Measurements from ENCODE around the gene SPATA25. TPM values are rescaled to one million over a fixed set of nuclear protein-coding genes. Genes with fewer than 3 reads are reported as not detected.

Gene SPATA25
- total and polyA plus RNA-seq, 4 donors, result 0.43 to 7.6 (median 1.2) TPM

DNA sequence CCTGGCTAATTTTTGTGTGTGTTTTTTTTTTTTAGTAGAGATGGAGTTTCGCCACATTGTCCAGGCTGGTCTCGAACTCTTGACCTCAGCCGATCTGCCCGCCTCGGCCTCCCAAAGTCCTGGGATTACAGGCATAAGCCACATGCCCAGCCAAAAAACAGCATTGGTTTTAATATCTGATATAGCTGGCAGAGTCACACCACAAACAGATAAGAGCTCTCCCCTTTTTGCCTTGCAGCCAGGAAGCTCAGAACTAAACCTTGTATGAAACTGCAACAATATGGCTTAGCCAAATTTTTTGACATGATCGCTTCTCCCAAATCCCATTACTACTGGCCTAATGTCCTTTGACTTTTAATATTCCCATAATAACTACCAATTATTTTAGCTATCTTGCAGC lies 35.1 kb downstream of the SPATA25 start:
- Histone ChIP-seq H3K4me1 (ENCODE audit: control insufficient read depth in 4 of 4, insufficient read depth in 4 of 4, low read length in 3 of 4) (peaks cover 8 to 22% (median 14%) of the 10 kb centered on the region in 4 donors), H3K4me3 (ENCODE audit: low read depth in 1 of 3, low read length in 3 of 3) (no peak overlapping the region), H3K27ac (ENCODE audit: low read depth in 1 of 2, low read length in 2 of 2) (no peak overlapping the region), H3K9me3 (ENCODE audit: control insufficient read depth in 4 of 4, low read length in 3 of 4) (no peaks in the 10 kb centered on the region), H3K9ac (ENCODE audit: low read depth in 1 of 2, low read length in 2 of 2) (no peak overlapping the region), H3K27me3 (ENCODE audit: control insufficient read depth in 4 of 4, insufficient read depth in 4 of 4, low read length in 3 of 4) (no peaks in the 10 kb centered on the region), H3K36me3 (ENCODE audit: control insufficient read depth in 4 of 4, insufficient read depth in 3 of 4, low read depth in 1 of 4, low read length in 3 of 4) (peaks cover 3 to 17% (median 10%) of the 10 kb centered on the region in 4 donors)
- no peak for DNase-seq (ENCODE audit: low spot score)
- 98% methylated on average over 6 of the region's 6 CpGs for WGBS
- TF ChIP-seq HNF4G (IDR thresholded peaks at IDR 0.05) (no peak), FOXA2 (IDR thresholded peaks at IDR 0.05) (no peak), YY1 (IDR thresholded peaks at IDR 0.05) (no peak), HNF4A (conservative IDR thresholded peaks at IDR 0.05) (no peak), GABPA (IDR thresholded peaks at IDR 0.05 in 1 of 2, conservative IDR thresholded peaks at IDR 0.05 in 1 of 2) (no peak), FOXA1 (IDR thresholded peaks at IDR 0.05) (no peak), RXRA (IDR thresholded peaks at IDR 0.05) (no peak)
- TF ChIP-seq, protein P1, sequence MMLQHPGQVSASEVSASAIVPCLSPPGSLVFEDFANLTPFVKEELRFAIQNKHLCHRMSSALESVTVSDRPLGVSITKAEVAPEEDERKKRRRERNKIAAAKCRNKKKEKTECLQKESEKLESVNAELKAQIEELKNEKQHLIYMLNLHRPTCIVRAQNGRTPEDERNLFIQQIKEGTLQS (IDR thresholded peaks at IDR 0.05), result no peak
- TF ChIP-seq, protein P2, sequence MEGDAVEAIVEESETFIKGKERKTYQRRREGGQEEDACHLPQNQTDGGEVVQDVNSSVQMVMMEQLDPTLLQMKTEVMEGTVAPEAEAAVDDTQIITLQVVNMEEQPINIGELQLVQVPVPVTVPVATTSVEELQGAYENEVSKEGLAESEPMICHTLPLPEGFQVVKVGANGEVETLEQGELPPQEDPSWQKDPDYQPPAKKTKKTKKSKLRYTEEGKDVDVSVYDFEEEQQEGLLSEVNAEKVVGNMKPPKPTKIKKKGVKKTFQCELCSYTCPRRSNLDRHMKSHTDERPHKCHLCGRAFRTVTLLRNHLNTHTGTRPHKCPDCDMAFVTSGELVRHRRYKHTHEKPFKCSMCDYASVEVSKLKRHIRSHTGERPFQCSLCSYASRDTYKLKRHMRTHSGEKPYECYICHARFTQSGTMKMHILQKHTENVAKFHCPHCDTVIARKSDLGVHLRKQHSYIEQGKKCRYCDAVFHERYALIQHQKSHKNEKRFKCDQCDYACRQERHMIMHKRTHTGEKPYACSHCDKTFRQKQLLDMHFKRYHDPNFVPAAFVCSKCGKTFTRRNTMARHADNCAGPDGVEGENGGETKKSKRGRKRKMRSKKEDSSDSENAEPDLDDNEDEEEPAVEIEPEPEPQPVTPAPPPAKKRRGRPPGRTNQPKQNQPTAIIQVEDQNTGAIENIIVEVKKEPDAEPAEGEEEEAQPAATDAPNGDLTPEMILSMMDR (IDR thresholded peaks at IDR 0.05; ENCODE audit: low read depth, low read length, missing input control), result no peak
- TF ChIP-seq, protein P3, sequence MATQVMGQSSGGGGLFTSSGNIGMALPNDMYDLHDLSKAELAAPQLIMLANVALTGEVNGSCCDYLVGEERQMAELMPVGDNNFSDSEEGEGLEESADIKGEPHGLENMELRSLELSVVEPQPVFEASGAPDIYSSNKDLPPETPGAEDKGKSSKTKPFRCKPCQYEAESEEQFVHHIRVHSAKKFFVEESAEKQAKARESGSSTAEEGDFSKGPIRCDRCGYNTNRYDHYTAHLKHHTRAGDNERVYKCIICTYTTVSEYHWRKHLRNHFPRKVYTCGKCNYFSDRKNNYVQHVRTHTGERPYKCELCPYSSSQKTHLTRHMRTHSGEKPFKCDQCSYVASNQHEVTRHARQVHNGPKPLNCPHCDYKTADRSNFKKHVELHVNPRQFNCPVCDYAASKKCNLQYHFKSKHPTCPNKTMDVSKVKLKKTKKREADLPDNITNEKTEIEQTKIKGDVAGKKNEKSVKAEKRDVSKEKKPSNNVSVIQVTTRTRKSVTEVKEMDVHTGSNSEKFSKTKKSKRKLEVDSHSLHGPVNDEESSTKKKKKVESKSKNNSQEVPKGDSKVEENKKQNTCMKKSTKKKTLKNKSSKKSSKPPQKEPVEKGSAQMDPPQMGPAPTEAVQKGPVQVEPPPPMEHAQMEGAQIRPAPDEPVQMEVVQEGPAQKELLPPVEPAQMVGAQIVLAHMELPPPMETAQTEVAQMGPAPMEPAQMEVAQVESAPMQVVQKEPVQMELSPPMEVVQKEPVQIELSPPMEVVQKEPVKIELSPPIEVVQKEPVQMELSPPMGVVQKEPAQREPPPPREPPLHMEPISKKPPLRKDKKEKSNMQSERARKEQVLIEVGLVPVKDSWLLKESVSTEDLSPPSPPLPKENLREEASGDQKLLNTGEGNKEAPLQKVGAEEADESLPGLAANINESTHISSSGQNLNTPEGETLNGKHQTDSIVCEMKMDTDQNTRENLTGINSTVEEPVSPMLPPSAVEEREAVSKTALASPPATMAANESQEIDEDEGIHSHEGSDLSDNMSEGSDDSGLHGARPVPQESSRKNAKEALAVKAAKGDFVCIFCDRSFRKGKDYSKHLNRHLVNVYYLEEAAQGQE (IDR thresholded peaks at IDR 0.05), result no peak

- peaks cover 6 to 23% (median 10%) of the 10 kb centered on the region in 4 donors for H3K36me3 ChIP-seq (ENCODE audit: control insufficient read depth in 4 of 4, insufficient read depth in 3 of 4, low read depth in 1 of 4, low read length in 3 of 4)
- no peak for TF ChIP-seq YY1 (IDR thresholded peaks at IDR 0.05)
- TF ChIP-seq EGR1 (IDR thresholded peaks at IDR 0.05; ENCODE audit: low read depth in 2 of 2), result no peak
- no peak for TF ChIP-seq FOXA1 (IDR thresholded peaks at IDR 0.05)
- no peak for TF ChIP-seq MAX (IDR thresholded peaks at IDR 0.05)
- TF ChIP-seq JUND (IDR thresholded peaks at IDR 0.05), result no peak
- TF ChIP-seq FOXA2 (IDR thresholded peaks at IDR 0.05), result no peak
- no peak for TF ChIP-seq HNF4G (IDR thresholded peaks at IDR 0.05)
- no peak for TF ChIP-seq HNF4A (conservative IDR thresholded peaks at IDR 0.05)
- no peak for TF ChIP-seq GABPA (IDR thresholded peaks at IDR 0.05 in 1 of 2, conservative IDR thresholded peaks at IDR 0.05 in 1 of 2)
- H3K4me1 ChIP-seq (ENCODE audit: control insufficient read depth in 4 of 4, insufficient read depth in 4 of 4, low read length in 3 of 4), result peaks cover 8 to 18% (median 11%) of the 10 kb centered on the region in 4 donors
- H3K9me3 ChIP-seq (ENCODE audit: control insufficient read depth in 4 of 4, low read length in 3 of 4), result no peaks in the 10 kb centered on the region
- no peak overlapping the region for H3K4me3 ChIP-seq (ENCODE audit: low read depth in 1 of 3, low read length in 3 of 3)
- no peak overlapping the region for H3K9ac ChIP-seq (ENCODE audit: low read depth in 1 of 2, low read length in 2 of 2)
- DNase-seq (ENCODE audit: low spot score), result no peak
- no peak overlapping the region for H3K27ac ChIP-seq (ENCODE audit: low read depth in 1 of 2, low read length in 2 of 2)
- no peaks in the 10 kb centered on the region for H3K27me3 ChIP-seq (ENCODE audit: control insufficient read depth in 4 of 4, insufficient read depth in 4 of 4, low read length in 3 of 4)
Measured at GRCh38 chr20:45851501-45851900, 35.9 kb downstream of the SPATA25 start.

Measured in liver (tissue), 9 donors.